HFF-Myc (cell line): ENCODE data around the gene PMPCA.

Experiments
- DNase-seq: peaks from one replicate; pipeline ENCODE4 v3.0.0-alpha.2; 2011; ENCODE audit warnings: low read depth; ENCODE audit errors: extremely low read depth
- H3K4me3 ChIP-seq: replicated peaks from 2 replicates; pipeline ENCODE4 v1.5.1; 2011; ENCODE audit warnings: low read depth, mild to moderate bottlenecking, control low read depth, low read length
- CTCF ChIP-seq: IDR thresholded peaks from 2 replicates; pipeline ENCODE4 v1.5.1; 2012; ENCODE audit warnings: mild to moderate bottlenecking, low read depth, low read length, control low read depth; ENCODE audit errors: missing control alignments

The PMPCA gene

GRCh38 chr9:136472640-136473353 lies 62.3 kb downstream of the PMPCA start:
- no peak for TF ChIP-seq CTCF
- no peak overlapping the region for H3K4me3 ChIP-seq
- no peak for DNase-seq

- no peak for DNase-seq
- H3K4me3 ChIP-seq, result no peak overlapping the region
- TF ChIP-seq CTCF, result no peak
Observed at GRCh38 chr9:136473354-136473721, 62.9 kb downstream of the PMPCA start.
